ENCODE results near the gene GADD45A. TPM values are rescaled to one million over a fixed set of nuclear protein-coding genes. Genes with fewer than 3 reads are reported as not detected.

The GADD45A gene
- total and polyA plus RNA-seq, 2 experiments from 2014 or later, result 72.8 to 115 TPM

DNA sequence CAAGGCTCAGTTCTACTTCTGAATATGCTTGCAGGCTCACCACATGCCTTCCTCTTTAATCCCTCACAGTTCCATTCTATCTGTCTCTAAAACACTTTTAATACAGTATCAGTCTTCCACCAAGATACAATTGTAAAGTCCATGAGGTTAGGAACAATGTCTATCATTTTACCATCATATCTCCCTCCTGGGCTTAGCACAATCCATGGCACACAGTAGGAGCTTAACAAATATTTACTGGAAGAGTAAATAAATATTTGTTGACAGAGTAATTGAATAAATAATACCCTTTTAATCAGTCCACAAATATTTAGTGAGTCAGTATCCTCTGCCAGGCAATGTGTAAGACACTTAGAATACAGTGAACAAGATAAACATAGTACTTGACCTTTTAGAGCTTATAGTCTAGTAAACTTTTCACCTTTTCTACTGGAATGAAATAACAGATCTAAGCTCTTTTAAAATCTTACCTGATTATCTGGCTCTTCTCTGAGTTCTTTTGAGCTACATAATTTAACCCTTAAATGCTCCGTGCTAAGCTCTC, 12.7 kb upstream of the GADD45A start:
- no peak for DNase-seq
- WGBS, 2 experiments (ENCODE audit: low coverage in 1 of 2, low lambda C conversion rate in 2 of 2, missing lambda C conversion rate in 2 of 2), result 96 to 97% methylated on average over 1 of the region's 1 CpG
- 0 out of 2 replicates have a peak, but pooled peaks cover 5% of the 10 kb centered on the region for H3F3A ChIP-seq (ENCODE audit: insufficient read depth)
- H3K4me1 ChIP-seq (ENCODE audit: insufficient read depth), result no peaks in the 10 kb centered on the region
- H3K9me3 ChIP-seq (ENCODE audit: low read depth), result no peaks in the 10 kb centered on the region
- no peaks in the 10 kb centered on the region for H3K27me3 ChIP-seq (replicated peaks; ENCODE audit: insufficient read depth)
- H3K27ac ChIP-seq, result no peak overlapping the region
- no peaks in the 10 kb centered on the region for H3K36me3 ChIP-seq (ENCODE audit: low read depth)
- no peak overlapping the region for H3K9ac ChIP-seq
- H2AFZ ChIP-seq, result no peak overlapping the region
- in situ Hi-C loops (cut with MboI), result no loop called here
- H3K79me2 ChIP-seq (ENCODE audit: insufficient read depth), result no peaks in the 10 kb centered on the region
- no peaks in the 10 kb centered on the region for H3K9me2 ChIP-seq (ENCODE audit: insufficient read depth)
- H4K20me1 ChIP-seq (ENCODE audit: insufficient read depth), result no peaks in the 10 kb centered on the region
- H3K4me3 ChIP-seq, result no peak overlapping the region
- H3K4me2 ChIP-seq (ENCODE audit: unreplicated experiment), result no peak overlapping the region
- TF ChIP-seq EZH2phosphoT487 (IDR thresholded peaks at IDR 0.05; ENCODE audit: insufficient read depth, low read depth) (no peak), EZH2 (IDR thresholded peaks at IDR 0.05; ENCODE audit: insufficient read depth, poor library complexity, severe bottlenecking) (no peak)

DNA sequence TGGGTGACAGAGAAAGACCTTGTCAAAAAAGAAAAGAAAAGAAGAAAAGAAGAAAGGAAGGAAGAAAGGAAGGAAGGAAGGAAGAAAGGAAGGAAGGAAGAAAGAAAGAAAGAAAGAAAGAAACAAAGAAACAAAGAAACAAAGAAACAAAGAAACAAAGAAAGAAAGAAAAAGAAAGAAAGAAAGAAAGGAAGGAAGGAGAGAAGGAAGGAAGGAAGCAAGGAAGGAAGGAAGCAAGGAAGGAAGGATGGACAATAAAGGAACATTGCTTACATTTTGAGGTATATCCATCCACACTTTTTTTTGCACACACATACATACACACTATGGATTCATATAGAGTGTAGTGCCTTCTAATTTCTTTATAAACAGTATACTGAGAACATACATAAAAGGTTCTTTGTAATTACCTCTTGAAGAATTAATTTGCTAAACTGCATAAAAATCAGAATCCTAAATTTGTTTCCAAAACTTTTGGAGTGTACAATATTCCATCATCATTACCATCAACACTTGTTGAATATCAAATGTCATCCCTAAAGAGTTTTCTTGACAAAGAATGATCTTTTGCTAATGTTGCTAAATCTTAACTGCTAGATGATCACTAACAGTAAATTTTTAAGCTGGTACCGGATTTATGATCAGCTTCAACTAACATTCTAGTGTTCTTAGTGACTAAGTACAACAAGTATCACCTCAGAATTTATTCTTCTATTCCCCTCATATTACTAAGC, 11.4 kb upstream of the GADD45A start:
- 32 to 45% methylated on average over 1 of the region's 1 CpG for WGBS, 2 experiments (ENCODE audit: low coverage in 1 of 2, low lambda C conversion rate in 2 of 2, missing lambda C conversion rate in 2 of 2)
- H3K79me2 ChIP-seq (ENCODE audit: insufficient read depth), result no peaks in the 10 kb centered on the region
- H3K9me3 ChIP-seq (ENCODE audit: low read depth), result no peaks in the 10 kb centered on the region
- in situ Hi-C loops (cut with MboI), result no loop called here
- no peaks in the 10 kb centered on the region for H3K9me2 ChIP-seq (ENCODE audit: insufficient read depth)
- H3K9ac ChIP-seq, result no peak overlapping the region
- H3K4me3 ChIP-seq, result no peak overlapping the region
- no peak overlapping the region for H3K4me2 ChIP-seq (ENCODE audit: unreplicated experiment)
- no peaks in the 10 kb centered on the region for H3K4me1 ChIP-seq (ENCODE audit: insufficient read depth)
- H2AFZ ChIP-seq, result no peak overlapping the region
- no peak for TF ChIP-seq EZH2phosphoT487 (IDR thresholded peaks at IDR 0.05; ENCODE audit: insufficient read depth, low read depth)
- TF ChIP-seq EZH2 (IDR thresholded peaks at IDR 0.05; ENCODE audit: insufficient read depth, poor library complexity, severe bottlenecking), result no peak
- no peak for DNase-seq
- no peaks in the 10 kb centered on the region for H4K20me1 ChIP-seq (ENCODE audit: insufficient read depth)
- no peaks in the 10 kb centered on the region for H3K36me3 ChIP-seq (ENCODE audit: low read depth)
- H3F3A ChIP-seq (ENCODE audit: insufficient read depth), result 0 out of 2 replicates have a peak, but pooled peaks cover 5% of the 10 kb centered on the region
- H3K27me3 ChIP-seq (replicated peaks; ENCODE audit: insufficient read depth), result no peaks in the 10 kb centered on the region
- H3K27ac ChIP-seq, result no peak overlapping the region

DNA sequence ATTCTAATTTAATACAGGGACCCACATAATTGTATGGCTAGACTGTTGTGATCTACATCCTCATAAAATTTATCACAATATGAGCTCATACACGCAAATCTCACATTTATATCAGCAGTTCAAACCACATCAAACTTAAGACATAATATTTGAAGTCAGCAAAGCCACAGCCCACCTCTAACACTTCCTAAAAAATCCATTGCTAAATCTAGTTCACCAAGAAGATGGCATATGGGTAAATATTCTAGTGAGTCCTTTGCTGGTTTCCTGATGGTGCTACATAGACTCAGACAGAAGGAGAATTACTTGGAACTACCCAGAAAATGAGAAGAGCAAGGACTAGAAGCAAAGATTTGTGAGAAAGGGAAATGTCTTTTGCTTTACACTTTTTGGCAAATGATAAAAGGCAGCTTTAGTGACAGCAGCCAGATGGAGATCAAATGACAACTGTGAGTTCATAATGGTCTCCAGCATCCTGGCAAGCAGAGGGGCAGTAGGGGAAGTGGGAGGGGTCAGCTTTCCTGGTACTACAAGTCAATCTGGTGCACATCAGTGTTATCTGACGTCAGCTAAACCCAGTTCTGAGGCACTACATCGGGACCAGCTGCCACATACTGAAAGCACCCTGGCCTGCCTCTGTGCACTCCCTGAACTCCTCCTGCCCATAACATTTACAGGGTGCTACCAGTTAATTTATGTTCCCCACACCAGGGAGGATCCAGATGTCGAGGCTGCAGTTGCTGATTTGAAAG, 10.6 kb upstream of the GADD45A start:
- Histone ChIP-seq H3K4me3 (no peak overlapping the region), H3K4me2 (ENCODE audit: unreplicated experiment) (peak overlapping the region; percentile 19), H3K36me3 (ENCODE audit: low read depth) (no peaks in the 10 kb centered on the region), H3K9me2 (ENCODE audit: insufficient read depth) (no peaks in the 10 kb centered on the region), H3K9me3 (ENCODE audit: low read depth) (no peaks in the 10 kb centered on the region), H4K20me1 (ENCODE audit: insufficient read depth) (no peaks in the 10 kb centered on the region), H3K4me1 (ENCODE audit: insufficient read depth) (no peaks in the 10 kb centered on the region), H3K79me2 (ENCODE audit: insufficient read depth) (no peaks in the 10 kb centered on the region), H3F3A (ENCODE audit: insufficient read depth) (0 out of 2 replicates have a peak, but pooled peaks cover 5% of the 10 kb centered on the region), H3K27ac (no peak overlapping the region), H3K9ac (no peak overlapping the region), H2AFZ (peak overlapping the region; percentile 56), H3K27me3 (replicated peaks; ENCODE audit: insufficient read depth) (no peaks in the 10 kb centered on the region)
- WGBS, 2 experiments (ENCODE audit: low coverage in 1 of 2, low lambda C conversion rate in 2 of 2, missing lambda C conversion rate in 2 of 2), result 27 to 30% methylated on average over 4 of the region's 4 CpGs
- TF ChIP-seq EZH2phosphoT487 (IDR thresholded peaks at IDR 0.05; ENCODE audit: insufficient read depth, low read depth) (no peak), EZH2 (IDR thresholded peaks at IDR 0.05; ENCODE audit: insufficient read depth, poor library complexity, severe bottlenecking) (no peak)
- in situ Hi-C loops (cut with MboI), result no loop called here
- peak; percentile 45 for DNase-seq

DNA sequence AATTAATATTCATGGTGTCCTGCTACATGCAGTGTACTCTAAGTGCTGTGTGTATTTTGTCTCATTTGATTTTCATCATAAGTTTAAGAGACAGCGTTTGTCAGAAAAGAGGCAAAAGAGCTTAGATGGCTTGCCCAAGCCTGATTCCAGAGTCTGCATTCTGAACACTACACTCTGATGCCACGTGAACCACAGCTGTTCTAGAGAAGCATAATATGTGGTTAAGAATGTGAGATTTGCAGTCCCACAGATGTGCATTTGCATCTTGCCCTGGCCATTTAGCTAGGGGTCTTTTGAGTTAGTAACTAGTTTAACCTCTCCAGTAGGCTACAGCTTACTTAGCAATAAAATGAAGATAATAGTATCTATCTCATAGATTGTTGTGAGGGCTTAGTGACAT, 9.2 kb upstream of the GADD45A start:
- no peaks in the 10 kb centered on the region for H3K79me2 ChIP-seq (ENCODE audit: insufficient read depth)
- DNase-seq, result peak; percentile 29
- 60 to 67% methylated on average over 2 of the region's 2 CpGs for WGBS, 2 experiments (ENCODE audit: low coverage in 1 of 2, low lambda C conversion rate in 2 of 2, missing lambda C conversion rate in 2 of 2)
- H4K20me1 ChIP-seq (ENCODE audit: insufficient read depth), result no peaks in the 10 kb centered on the region
- H3K9ac ChIP-seq, result no peak overlapping the region
- no peaks in the 10 kb centered on the region for H3K9me3 ChIP-seq (ENCODE audit: low read depth)
- no peak for TF ChIP-seq EZH2 (IDR thresholded peaks at IDR 0.05; ENCODE audit: insufficient read depth, poor library complexity, severe bottlenecking)
- TF ChIP-seq EZH2phosphoT487 (IDR thresholded peaks at IDR 0.05; ENCODE audit: insufficient read depth, low read depth), result no peak
- H3F3A ChIP-seq (ENCODE audit: insufficient read depth), result 0 out of 2 replicates have a peak, but pooled peaks cover 5% of the 10 kb centered on the region
- no peak overlapping the region for H3K27ac ChIP-seq
- no peaks in the 10 kb centered on the region for H3K27me3 ChIP-seq (replicated peaks; ENCODE audit: insufficient read depth)
- 0 out of 2 replicates have a peak overlapping the region, but pooled peaks have one; percentile 56 for H2AFZ ChIP-seq
- H3K4me3 ChIP-seq, result no peak overlapping the region
- in situ Hi-C loops (cut with MboI), result no loop called here
- H3K9me2 ChIP-seq (ENCODE audit: insufficient read depth), result no peaks in the 10 kb centered on the region
- no peaks in the 10 kb centered on the region for H3K36me3 ChIP-seq (ENCODE audit: low read depth)
- H3K4me2 ChIP-seq (ENCODE audit: unreplicated experiment), result no peak overlapping the region
- peaks cover 7% of the 10 kb centered on the region for H3K4me1 ChIP-seq (ENCODE audit: insufficient read depth)

Measured in GM23248 (cell line).